ENCODE results near the gene ZYG11A.

DNA sequence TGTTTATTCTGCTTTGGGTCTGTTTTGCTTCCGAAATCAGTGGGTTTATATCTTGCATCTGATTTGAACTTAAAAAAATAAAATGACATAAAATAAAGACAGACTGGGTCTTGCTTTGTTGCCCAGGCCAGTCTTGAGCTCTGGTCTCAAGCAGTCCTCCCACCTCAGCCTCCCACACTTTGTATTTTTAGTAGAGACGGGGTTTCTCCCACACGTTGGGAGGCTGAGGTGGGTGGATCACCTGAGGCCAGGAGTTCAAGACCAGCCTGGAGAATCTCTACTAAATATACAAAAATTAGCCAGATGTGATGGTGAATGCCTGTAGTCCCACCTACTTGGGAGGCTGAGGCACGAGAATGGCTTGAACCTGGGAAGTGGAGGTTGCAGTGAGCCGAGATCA is 5.9 kb downstream of the ZYG11A start:
- TF ChIP-seq, protein P1, sequence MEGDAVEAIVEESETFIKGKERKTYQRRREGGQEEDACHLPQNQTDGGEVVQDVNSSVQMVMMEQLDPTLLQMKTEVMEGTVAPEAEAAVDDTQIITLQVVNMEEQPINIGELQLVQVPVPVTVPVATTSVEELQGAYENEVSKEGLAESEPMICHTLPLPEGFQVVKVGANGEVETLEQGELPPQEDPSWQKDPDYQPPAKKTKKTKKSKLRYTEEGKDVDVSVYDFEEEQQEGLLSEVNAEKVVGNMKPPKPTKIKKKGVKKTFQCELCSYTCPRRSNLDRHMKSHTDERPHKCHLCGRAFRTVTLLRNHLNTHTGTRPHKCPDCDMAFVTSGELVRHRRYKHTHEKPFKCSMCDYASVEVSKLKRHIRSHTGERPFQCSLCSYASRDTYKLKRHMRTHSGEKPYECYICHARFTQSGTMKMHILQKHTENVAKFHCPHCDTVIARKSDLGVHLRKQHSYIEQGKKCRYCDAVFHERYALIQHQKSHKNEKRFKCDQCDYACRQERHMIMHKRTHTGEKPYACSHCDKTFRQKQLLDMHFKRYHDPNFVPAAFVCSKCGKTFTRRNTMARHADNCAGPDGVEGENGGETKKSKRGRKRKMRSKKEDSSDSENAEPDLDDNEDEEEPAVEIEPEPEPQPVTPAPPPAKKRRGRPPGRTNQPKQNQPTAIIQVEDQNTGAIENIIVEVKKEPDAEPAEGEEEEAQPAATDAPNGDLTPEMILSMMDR (IDR thresholded peaks at IDR 0.05; ENCODE audit: insufficient read depth, low read length, poor library complexity, severe bottlenecking): no peak
- no peak for TF ChIP-seq EZH2phosphoT487 (conservative IDR thresholded peaks at IDR 0.05; ENCODE audit: low read length)

Data from SU-DHL-6 (cell line).